Measurements from ENCODE around the gene ARFIP1.

- no peak for TF ChIP-seq CTCF (IDR thresholded peaks at IDR 0.05)
- TF ChIP-seq EZH2phosphoT487 (IDR thresholded peaks at IDR 0.05): no peak
- no peak for TF ChIP-seq EZH2 (IDR thresholded peaks at IDR 0.05)
These were observed 31.0 kb downstream of the ARFIP1 start for GRCh38 chr4:152810715-152811287.

Measured in neural progenitor cell (in vitro differentiated cells).